Measurements from ENCODE around the gene PRM2.

The PRM2 gene

GRCh38 chr16:11251525-11252481, 24.5 kb downstream of the PRM2 start:
- intact Hi-C loops (cut with DNase I): no loop called here
- DNase-seq: peak in 1 of 10 donors; percentile 60

GRCh38 chr16:11250786-11251524, 25.3 kb downstream of the PRM2 start:
- intact Hi-C loops (cut with DNase I): no loop called here
- peak in 1 of 10 donors; percentile 2 for DNase-seq

DNA sequence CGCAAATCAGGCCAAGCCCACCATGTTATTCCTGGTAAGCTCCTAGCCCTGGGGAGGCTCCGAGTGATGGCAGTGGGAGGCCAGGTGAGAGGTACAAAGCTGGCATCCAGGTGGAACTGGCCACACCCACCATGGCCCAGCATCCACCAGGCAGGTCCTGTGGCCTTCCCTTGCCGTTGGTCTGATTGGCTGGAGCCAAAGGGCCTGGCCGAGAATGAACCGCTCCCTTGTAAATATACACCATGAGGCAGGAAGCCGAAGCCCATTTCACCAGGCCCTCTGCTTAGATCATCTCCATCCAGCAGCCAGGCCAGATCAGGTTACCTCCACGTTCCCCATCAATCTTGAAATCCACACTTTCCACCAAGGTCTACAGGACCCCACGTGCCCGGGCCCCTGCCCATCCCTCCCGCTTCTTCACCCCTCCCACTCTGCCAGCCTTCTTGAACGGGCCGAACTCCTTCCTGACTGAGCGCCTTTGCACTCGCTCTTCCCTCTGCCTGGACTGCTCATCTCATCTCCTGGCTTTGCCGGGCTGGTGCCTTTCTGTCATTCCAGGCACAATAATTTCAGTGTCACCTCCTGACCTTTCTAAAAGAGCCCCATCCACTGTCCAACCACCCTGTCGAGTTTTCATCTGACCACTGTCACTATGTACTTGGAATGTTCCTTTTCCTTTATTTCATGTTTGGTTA, 26.0 kb downstream of the PRM2 start:
- peak in 1 of 10 donors; percentile 68 for DNase-seq
- intact Hi-C loops (cut with DNase I): no loop called here

- peak in 1 of 10 donors; percentile 75 for DNase-seq
- intact Hi-C loops (cut with DNase I): no loop called here
Measured at GRCh38 chr16:11249233-11250061, 26.8 kb downstream of the PRM2 start.

GRCh38 chr16:11248133-11248532, 28.1 kb downstream of the PRM2 start:
- intact Hi-C loops (cut with DNase I): no loop called here

DNA sequence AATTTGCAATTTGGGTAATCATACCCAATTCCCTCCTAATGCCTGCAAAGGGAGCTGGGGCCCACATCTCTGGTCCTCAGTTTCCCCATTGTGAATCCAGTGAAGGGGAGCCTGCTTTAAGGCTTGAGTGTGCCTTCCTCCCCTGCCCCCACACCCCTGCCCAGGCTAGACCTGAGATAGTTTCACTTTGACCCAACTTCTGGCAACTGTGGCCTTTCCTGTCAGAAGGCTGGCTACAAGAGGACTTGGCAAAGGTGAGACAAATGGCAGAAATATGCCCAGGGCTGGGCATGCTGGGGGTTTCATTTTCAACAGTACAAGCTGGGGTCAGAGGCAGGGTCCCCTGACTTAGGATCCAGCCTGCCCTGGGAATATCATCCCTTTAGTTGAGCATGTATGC, 30.3 kb downstream of the PRM2 start:
- intact Hi-C loops (cut with DNase I): no loop called here
- DNase-seq: peak in 1 of 10 donors; percentile 0

More at GRCh38 chr16:11248133-11248532, 28.1 kb downstream of the PRM2 start:
- DNase-seq: peak in 1 of 10 donors; percentile 16

DNA sequence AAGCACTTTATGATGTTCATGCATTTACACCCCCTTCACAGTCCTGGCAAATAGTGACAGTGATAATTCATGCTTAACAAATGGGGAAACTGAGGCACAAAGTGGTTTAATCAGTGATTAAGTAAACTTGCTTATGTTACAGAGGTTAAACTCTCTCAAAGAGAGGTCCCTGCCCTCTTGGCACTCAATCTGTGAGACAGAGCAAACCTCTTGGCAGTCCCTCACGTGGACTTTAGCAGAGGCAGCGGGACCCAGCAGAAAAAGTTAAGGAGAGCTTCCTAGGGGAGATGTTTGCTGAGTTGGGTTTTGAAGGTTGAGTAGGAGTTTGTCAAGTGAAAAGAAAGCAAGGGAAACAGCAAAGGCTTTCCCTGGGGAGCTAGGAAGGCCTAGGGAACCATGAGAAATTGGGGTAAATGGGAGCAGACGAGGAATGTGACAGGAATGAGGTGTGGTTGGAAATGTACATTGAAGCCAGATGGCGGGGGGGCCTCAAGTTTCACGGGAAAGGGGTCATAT, 31.0 kb downstream of the PRM2 start:
- intact Hi-C loops (cut with DNase I): no loop called here

DNA sequence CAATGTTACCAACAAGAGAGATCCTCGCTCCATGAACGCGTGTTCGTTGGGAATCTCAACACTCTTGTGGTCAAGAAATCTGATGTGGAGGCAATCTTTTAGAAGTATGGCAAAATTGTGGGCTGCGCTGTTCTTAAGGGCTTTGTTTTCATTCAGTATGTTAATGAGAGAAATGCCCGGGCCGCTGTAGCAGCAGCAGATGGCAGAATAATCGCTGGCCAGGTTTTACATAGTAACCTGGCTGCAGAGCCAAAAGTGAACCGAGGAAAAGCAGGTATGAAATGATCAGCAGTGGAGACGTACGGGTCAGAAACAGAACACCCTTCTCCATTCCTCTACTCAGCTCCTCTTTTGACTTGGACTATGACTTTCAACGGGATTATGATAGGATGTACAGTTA, 33.6 kb downstream of the PRM2 start:
- intact Hi-C loops (cut with DNase I): no loop called here
- peak in 1 of 10 donors; percentile 58 for DNase-seq

More for the DNA sequence above, 31.0 kb downstream of the PRM2 start:
- DNase-seq: no peak

DNA sequence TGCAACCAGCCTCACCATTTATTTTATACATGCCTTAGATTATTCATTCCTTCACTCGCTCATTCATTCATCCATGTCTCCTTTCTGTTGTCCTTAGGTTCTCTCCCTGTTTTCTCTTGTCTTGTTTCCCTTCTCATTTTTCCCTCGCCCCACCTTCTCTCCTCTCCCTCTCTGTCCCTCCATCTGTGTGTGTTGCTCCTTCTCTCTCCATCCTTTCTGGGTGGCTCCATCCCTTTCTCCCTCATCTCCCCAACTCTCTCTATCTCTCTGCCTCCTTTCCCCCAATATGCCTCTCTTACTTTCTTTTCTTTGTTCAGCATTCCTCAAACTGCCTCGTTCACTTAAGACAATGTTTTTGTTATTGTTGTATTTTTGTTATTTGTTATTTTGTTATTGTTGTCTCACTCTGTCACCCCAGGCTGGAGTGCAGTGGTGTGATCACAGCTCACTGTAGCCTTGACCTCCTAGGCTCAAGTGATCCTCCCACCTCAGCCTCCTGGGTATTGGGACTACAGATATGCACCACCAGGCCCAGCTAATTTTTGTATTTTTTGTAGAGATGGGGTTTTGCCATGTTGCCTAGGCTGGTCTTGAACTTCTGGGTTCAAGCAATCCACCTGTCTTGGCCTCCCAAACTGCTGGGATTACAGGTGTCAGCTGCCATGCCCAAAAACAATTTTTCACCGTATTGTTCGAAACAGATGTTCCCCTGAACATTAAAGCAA, 34.6 kb downstream of the PRM2 start:
- intact Hi-C loops (cut with DNase I): no loop called here
- no peak for DNase-seq

- DNase-seq: no peak
- intact Hi-C loops (cut with DNase I): no loop called here
Measured at GRCh38 chr16:11240636-11241473, 35.4 kb downstream of the PRM2 start.

DNA sequence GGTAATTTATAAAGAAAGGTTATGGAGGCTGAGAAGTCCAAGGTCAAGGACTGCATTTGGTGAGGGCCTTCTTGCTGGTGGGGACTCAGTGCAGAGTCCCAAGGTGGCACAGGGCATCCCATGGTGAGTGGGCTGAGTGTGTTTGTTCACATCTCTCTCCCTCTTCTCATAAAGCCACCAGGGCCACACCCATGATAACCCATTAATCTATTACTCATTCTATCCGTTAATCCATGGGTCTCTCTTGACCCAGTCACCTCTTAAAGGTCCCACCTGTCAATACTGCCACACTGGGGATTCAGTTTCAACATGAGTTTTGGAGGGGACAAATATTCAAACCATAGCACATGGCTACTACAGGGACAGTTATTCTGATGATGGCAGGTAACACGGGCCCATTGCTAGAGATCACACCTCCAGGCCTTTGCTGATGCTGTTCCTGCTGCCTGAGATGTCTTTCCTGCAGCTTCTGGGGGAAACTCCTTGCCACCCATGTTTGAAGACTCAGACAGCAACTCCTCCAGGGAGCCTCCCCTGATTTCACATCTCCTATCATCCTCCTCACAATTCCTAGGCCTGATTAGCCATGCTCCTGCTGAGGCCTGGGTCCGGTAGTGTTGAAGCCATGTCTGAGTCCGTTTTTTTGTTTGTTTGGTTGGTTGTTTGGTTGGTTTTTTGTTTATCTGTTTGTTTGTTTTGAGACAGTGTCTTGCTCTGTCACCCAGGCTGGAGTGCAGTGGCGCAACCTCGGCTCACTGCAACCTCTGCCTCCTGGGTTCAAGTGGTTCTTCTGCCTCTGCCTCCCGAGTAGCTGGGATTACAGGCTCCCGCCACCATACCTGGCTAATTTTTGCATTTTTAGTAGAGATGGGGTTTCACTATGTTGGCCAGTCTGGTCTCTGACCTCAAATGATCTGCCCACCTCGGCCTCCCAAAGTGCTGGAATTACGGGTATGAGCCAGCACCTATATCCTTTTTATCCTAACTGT, 36.3 kb downstream of the PRM2 start:
- intact Hi-C loops (cut with DNase I): no loop called here
- no peak for DNase-seq

DNA sequence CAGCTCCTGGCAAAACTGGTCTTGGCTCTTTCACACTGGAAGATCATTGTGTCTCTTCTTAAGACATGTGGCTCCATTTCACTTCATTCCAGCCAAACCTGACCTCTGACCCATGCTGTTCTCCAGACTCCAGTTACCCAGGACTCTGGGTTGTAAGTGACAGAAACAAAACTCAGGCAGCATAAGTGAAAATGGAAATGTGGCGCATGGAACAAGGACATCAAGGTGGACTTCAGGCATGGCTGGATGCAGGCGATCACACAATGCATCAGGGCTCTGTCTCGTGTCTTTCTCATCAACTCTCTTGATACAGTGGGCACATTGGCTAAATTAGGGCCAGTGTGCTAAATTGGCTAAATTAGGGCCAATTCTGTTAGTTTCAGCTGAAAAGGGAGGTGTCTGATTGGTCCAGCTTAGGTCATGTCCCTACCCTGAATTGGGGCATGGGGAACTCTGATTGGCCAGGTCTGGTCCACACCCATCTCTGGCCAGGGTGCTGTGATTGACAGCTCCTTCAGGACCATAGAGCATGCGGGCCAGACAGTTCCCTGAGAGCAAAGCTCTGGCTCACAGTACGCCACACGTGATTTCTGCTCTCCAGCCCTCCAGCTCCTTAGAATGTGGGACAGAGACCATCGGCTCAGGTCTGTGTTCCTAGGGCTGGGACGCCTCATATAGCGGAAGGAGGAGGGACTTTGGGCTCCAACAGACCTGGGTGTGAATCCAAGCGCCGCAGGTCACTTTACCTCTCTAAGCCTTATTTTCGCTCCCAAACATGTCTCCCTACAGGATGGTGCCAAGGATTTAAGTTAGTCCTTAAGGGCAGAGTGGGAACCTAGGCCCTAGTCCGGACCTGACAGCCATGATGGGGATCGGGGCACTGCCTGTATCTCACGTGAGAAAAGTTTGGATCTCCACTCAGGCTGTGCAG, 37.7 kb downstream of the PRM2 start:
- intact Hi-C loops (cut with DNase I): no loop called here

DNA sequence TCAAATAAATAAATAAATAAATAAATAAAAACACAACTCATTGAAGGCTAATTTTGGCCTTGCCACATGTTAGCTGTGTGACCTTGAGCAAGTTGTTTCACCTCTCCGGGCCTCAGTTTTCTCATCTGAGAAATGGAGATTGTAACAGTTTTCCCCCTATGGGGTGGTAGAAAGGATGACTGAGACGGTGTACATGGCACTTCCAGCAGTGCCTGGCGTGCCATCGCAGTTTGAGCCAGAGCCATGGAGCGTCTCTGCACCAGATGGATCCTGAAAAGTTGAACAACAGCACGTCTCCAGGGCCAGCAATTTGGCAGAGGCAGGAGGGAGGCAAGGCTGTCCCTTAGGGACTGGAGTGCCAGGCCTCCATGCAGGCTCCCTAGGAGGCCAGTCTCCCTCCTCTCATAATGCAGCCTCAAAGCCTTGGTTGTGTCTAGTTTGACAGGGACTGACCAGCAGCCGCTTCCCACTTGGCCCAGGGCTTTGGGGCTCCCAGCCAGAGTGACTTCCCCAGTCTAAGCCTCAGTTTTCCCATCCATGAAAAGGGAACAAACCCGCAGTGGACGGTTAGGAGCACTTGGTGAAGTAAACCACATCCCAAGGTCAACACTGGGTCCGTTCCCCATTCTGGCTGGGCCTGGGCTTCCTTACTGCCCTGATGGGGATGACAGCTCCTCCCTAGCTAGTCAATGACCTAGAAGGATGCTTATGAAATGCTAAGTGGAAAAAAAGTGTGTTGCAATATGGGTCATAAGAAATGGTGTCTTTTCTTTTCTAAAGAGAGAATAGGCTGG, 39.6 kb downstream of the PRM2 start:
- DNase-seq: peak in 1 of 10 donors; percentile 20
- intact Hi-C loops (cut with DNase I): no loop called here

More for the DNA sequence above, 37.7 kb downstream of the PRM2 start:
- peak in 1 of 10 donors; percentile 63 for DNase-seq

DNA sequence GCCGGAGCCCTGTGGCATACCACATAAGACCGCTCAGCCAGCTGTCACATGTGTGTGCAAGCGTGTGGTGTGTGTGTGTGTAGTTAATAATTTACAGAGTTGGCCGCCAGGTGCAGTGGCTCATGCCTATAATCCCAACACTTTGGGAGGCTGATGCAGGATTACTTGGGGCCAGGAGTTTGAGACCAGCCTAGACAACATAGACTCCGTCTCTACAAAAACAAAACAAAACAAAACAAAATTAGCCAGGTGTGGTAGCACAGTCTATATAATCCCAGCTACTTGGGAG, 40.6 kb downstream of the PRM2 start:
- peak in 1 of 10 donors; percentile 20 for DNase-seq
- intact Hi-C loops (cut with DNase I): no loop called here

Data from posterior cingulate gyrus (tissue), 11 donors.